CD4-positive, alpha-beta T cell (primary cell): ENCODE measurements around the gene DNMT3A. TPM values are rescaled to one million over a fixed set of nuclear protein-coding genes. Genes with fewer than 3 reads are reported as not detected.
A peak's percentile ranks its signal among the peaks of the same experiment; 100 is the strongest.

Source experiments
- ATAC-seq: fragments of 200-7000 bp; cut with Tn5 transposase; one replicate; pipeline ENCODE4 v1.10.0; 2022; ENCODE audit warnings: mild to moderate bottlenecking; ENCODE audit not compliant: poor library complexity
- CTCF ChIA-PET: fragments of 350-600 bp; sonication (Branson Sonifier 250); formaldehyde crosslinking; loops from one replicate; lab custom pipeline; 2021; ENCODE audit warnings: antibody characterized with exemption, inconsistent platforms; lab: Charles Lee
- POLR2A ChIA-PET: fragments of 350-600 bp; sonication (Branson Sonifier 250); formaldehyde crosslinking; loops from one replicate; lab custom pipeline; 2021; ENCODE audit warnings: antibody characterized with exemption, inconsistent platforms; lab: Charles Lee
- DNase-seq, 14 experiments: peaks; one replicate each; pipeline ENCODE4 v3.0.0-alpha.2; 2013 to 2020; ENCODE audit warnings: mixed read lengths in 2 of 14
- H3K27ac ChIP-seq, 2 donors: one replicate each; pipeline versions ENCODE4 v1.5.1 to v1.7.0; 2013; ENCODE audit warnings: low read length in 2 of 2, low read depth in 1 of 2, mild to moderate bottlenecking in 1 of 2
- H3K27me3 ChIP-seq, 2 experiments: 1 replicate in 1 of 2; 2 replicates in 1 of 2; pipeline versions ENCODE4 v1.6.1 to v1.7.0; 2013; ENCODE audit warnings: low read length in 2 of 2, control low read depth in 1 of 2, mild to moderate bottlenecking in 1 of 2, moderate library complexity in 1 of 2; ENCODE audit not compliant: insufficient read depth in 2 of 2, control insufficient read depth in 1 of 2
- H3K36me3 ChIP-seq: one replicate; pipeline ENCODE4 v1.6.1; 2013; ENCODE audit warnings: low read length, control low read depth; ENCODE audit not compliant: insufficient read depth
- H3K4me1 ChIP-seq: one replicate; pipeline ENCODE4 v1.6.1; 2013; ENCODE audit warnings: low read length, control low read depth; ENCODE audit not compliant: insufficient read depth
- H3K4me3 ChIP-seq: one replicate; pipeline ENCODE4 v1.5.1; 2013; ENCODE audit warnings: mild to moderate bottlenecking, low read length, moderate library complexity
- H3K9me3 ChIP-seq, 2 experiments: 1 replicate in 1 of 2; 2 replicates in 1 of 2; pipeline versions ENCODE4 v1.6.1 to v1.7.0; 2013; ENCODE audit warnings: low read length in 2 of 2, mild to moderate bottlenecking in 2 of 2, control low read depth in 1 of 2, moderate library complexity in 1 of 2; ENCODE audit not compliant: control insufficient read depth in 1 of 2, insufficient read depth in 1 of 2
- H3K27ac Mint-ChIP-seq: one replicate; pipeline ENCODE4 v1.8.0; 2020; ENCODE audit warnings: mixed read lengths
- H3K27me3 Mint-ChIP-seq: one replicate; pipeline ENCODE4 v1.8.0; 2021; ENCODE audit warnings: mixed read lengths
- H3K36me3 Mint-ChIP-seq: one replicate; pipeline ENCODE4 v1.8.0; 2021; ENCODE audit warnings: low read depth, mixed read lengths
- H3K4me1 Mint-ChIP-seq: one replicate; pipeline ENCODE4 v1.8.0; 2021; ENCODE audit warnings: low read depth, mixed read lengths
- H3K4me3 Mint-ChIP-seq: one replicate; pipeline ENCODE4 v1.8.0; 2020; ENCODE audit warnings: mild to moderate bottlenecking, mixed read lengths
- H3K9me3 Mint-ChIP-seq: one replicate; pipeline ENCODE4 v1.8.0; 2020; ENCODE audit warnings: mixed read lengths
- intact Hi-C, 2 experiments: fragments of 100-400 bp; cut with DNase I in 1 of 2; cut with micrococcal nuclease in 1 of 2; formaldehyde crosslinking; loops; one replicate each; pipeline versions ENCODE4 v1.15.1 to v1.9.0; 2023 to 2025; cut with DNase I, micrococcal nuclease
- total RNA-seq, 174 experiments: library from RNA in 2 of 174; stranded (reverse) in 2 of 174; gene quantifications; one replicate each; pipeline ENCODE4 v1.2.3 and lab custom pipeline; 2021 to 2026
- TF ChIP-seq, protein P1 (sequence below): fragments of 200-600 bp; IDR thresholded peaks from one replicate; pipeline ENCODE4 v1.8.0; 2022; ENCODE audit warnings: antibody characterized with exemption, mild to moderate bottlenecking

DNMT3A gene
- total RNA-seq, 2 experiments from 2014 or later: 57.1 to 62.1 TPM

DNA sequence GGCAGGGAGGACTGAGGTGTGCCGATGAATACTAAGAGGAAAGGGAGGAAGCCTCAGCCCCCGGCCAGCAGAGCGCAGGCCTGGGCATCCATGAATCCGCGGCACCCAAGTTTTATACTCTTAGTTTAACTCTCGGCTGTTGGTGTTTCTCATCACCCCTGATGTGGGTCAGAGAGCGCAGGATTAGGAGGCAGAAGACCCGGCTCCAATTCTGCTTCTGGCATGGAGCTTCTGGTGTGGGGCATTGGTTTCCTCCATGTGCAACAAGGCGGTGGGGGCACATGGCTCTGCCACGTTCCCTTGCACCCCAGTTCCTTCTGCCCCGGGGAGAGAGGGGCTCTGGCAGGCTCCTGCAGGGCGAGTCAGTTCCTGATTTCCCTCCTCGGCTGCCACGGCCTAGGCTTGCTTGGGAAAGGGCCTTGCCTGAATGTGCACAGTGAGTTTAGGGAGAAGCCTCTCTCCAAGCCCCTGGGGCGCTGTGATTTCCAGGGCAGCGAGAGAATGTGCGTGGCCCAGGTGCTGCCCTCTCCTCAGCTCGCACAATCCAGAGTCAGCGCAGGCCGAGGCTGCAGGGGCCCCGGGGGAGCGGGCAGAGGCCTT lies 36.2 kb upstream of the DNMT3A start:
- peaks cover 43% of the 10 kb centered on the region for H3K4me1 Mint-ChIP-seq
- H3K9me3 Mint-ChIP-seq: no peaks in the 10 kb centered on the region
- POLR2A ChIA-PET: interaction anchor here (1.7 to 5.1 kb wide), 2 partner anchors 16 to 39 kb away, joined by 4 to 55 read pairs; no protein-coding TSS in a partner anchor
- TF ChIP-seq, protein P1, sequence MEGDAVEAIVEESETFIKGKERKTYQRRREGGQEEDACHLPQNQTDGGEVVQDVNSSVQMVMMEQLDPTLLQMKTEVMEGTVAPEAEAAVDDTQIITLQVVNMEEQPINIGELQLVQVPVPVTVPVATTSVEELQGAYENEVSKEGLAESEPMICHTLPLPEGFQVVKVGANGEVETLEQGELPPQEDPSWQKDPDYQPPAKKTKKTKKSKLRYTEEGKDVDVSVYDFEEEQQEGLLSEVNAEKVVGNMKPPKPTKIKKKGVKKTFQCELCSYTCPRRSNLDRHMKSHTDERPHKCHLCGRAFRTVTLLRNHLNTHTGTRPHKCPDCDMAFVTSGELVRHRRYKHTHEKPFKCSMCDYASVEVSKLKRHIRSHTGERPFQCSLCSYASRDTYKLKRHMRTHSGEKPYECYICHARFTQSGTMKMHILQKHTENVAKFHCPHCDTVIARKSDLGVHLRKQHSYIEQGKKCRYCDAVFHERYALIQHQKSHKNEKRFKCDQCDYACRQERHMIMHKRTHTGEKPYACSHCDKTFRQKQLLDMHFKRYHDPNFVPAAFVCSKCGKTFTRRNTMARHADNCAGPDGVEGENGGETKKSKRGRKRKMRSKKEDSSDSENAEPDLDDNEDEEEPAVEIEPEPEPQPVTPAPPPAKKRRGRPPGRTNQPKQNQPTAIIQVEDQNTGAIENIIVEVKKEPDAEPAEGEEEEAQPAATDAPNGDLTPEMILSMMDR: no peak
- Histone ChIP-seq H3K4me3 (no peak overlapping the region), H3K9me3 (peaks cover 0 to 11% of the 10 kb centered on the region in 2 experiments), H3K4me1 (peaks cover 40% of the 10 kb centered on the region), H3K27me3 (no peaks in the 10 kb centered on the region), H3K27ac (peak overlapping the region; percentile 48 to 80), H3K36me3 (no peaks in the 10 kb centered on the region)
- peak overlapping the region; percentile 98 for H3K27ac Mint-ChIP-seq
- H3K36me3 Mint-ChIP-seq: peaks cover 4% of the 10 kb centered on the region
- H3K4me3 Mint-ChIP-seq: no peak overlapping the region
- CTCF ChIA-PET: interaction anchor here (1.1 to 2.7 kb wide), 5 partner anchors 15 to 104 kb away, joined by 7 to 72 read pairs (median 8); partner anchors contain the start of gene DNMT3A
- intact Hi-C loops: loop anchor here (5.0 to 10.0 kb wide), 3 partner anchors 36 to 213 kb away; partner anchors contain the start of genes DNMT3A (in 2 of the 2) and POMC (in 1 of the 2)
- no peak for ATAC-seq
- no peak for DNase-seq
- H3K27me3 Mint-ChIP-seq: no peaks in the 10 kb centered on the region

DNA sequence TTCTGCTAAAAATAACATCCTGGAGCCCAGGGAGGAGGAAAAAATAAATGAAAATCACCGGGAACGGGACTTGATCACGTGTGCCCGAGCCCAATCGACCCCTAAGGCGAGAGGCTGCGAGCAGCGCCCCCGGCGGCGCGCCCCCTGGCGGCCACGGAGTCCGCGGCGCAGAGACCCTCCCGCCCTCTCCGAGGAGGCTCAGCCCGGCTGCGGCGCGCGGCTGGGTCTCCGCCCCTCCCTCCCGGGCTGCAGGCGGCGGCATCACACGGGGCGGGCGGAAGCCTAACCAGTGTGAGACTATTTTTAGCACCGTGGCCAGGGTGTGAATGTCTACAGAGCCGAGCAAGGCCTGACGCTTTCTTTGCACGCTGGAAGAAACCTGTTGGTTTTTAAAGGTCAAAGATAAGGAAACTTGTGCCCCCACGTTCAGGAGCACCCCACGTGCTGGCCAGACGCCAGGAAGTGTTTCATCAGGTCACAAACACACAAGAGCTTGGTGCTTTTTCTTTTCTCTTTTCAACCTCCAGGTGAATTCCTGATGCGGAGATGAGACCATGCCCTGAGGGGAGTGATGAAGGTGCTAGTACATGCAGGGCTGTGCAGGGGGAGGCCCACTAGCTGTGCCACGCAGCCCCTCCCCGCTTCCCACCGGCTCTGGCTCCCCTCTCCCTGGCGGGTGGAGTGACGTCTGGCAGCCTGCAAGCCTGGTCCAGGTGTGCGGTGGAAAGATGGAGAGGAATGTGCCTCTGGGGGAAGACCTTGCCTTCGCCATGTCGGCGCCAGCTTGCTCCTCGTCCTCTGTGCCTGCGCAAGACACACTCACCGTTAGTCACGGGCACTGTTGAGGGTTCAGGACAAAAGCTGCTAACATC lies 35.3 kb upstream of the DNMT3A start:
- Histone ChIP-seq H3K4me1 (peaks cover 40% of the 10 kb centered on the region), H3K4me3 (no peak overlapping the region), H3K9me3 (peaks cover 0 to 11% of the 10 kb centered on the region in 2 experiments), H3K36me3 (no peaks in the 10 kb centered on the region), H3K27ac (peak overlapping the region; percentile 48 to 80), H3K27me3 (no peaks in the 10 kb centered on the region)
- TF ChIP-seq, protein P1: peak; percentile 97
- Mint-ChIP-seq H3K36me3 (peaks cover 4% of the 10 kb centered on the region), H3K4me3 (peak overlapping the region; percentile 73), H3K9me3 (no peaks in the 10 kb centered on the region), H3K27me3 (no peaks in the 10 kb centered on the region), H3K4me1 (peaks cover 43% of the 10 kb centered on the region), H3K27ac (peak overlapping the region; percentile 98)
- CTCF ChIA-PET: interaction anchor here (0.8 to 2.7 kb wide), 18 partner anchors 9 to 103 kb away, joined by 3 to 72 read pairs (median 7); partner anchors contain the start of gene DNMT3A
- DNase-seq (peak; percentile 81 to 97 (median 90)), ATAC-seq (peak; percentile 99)
- POLR2A ChIA-PET: interaction anchor here (0.5 to 5.1 kb wide), 6 partner anchors 15 to 160 kb away, joined by 3 to 55 read pairs (median 3); no protein-coding TSS in a partner anchor
- intact Hi-C loops: loop anchor here (1.0 to 10.0 kb wide), 4 partner anchors 15 to 212 kb away; partner anchors contain the start of genes DNMT3A (in 2 of the 2) and POMC (in 1 of the 2)

DNA sequence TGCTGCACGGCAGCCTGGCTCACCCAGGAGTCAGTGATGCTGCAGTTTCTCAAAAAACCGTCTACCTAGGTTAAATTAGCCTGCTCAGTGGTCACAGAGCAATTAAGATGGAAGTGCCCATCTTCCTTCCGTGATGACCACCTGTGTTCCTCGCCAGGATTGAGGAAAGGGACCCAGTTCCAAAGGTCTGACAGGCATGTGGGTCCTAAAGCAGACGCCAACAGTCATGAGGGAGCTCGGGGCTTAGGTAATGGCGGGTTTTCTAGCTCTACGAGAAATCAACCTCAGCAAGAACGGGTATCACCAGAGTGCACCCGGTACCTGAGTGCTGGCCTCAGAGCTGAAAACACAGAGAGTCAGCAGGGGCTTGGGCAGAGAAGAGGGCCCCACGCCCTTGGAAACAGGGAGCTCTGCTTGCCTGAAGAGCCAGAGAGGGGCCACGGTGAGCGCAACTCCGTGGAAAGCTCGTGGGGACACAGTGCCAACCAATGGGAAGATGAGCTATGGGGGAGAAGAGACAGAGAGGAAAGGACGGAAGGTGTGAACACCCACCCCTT lies 34.3 kb upstream of the DNMT3A start:
- peaks cover 43% of the 10 kb centered on the region for H3K4me1 Mint-ChIP-seq
- ATAC-seq (no peak), DNase-seq (no peak)
- peak overlapping the region; percentile 48 for H3K4me3 Mint-ChIP-seq
- H3K27me3 Mint-ChIP-seq: no peaks in the 10 kb centered on the region
- POLR2A ChIA-PET: interaction anchor here (0.8 to 5.1 kb wide), 6 partner anchors 14 to 159 kb away, joined by 3 to 55 read pairs (median 3); no protein-coding TSS in a partner anchor
- no peak overlapping the region for H3K27ac Mint-ChIP-seq
- Histone ChIP-seq H3K27ac (no peak overlapping the region), H3K27me3 (no peaks in the 10 kb centered on the region), H3K4me3 (no peak overlapping the region), H3K9me3 (peaks cover 0 to 11% of the 10 kb centered on the region in 2 experiments), H3K36me3 (no peaks in the 10 kb centered on the region), H3K4me1 (peaks cover 40% of the 10 kb centered on the region)
- intact Hi-C loops: loop anchor here (1.0 to 10.0 kb wide), 4 partner anchors 14 to 211 kb away; partner anchors contain the start of genes DNMT3A (in 2 of the 2) and POMC (in 1 of the 2)
- H3K36me3 Mint-ChIP-seq: no peaks in the 10 kb centered on the region
- TF ChIP-seq, protein P1: no peak
- CTCF ChIA-PET: interaction anchor here (1.4 to 2.7 kb wide), 13 partner anchors 8 to 102 kb away, joined by 3 to 72 read pairs (median 7); no protein-coding TSS in a partner anchor
- H3K9me3 Mint-ChIP-seq: no peaks in the 10 kb centered on the region
